HG02588 (cell line): ENCODE data around the gene AKAP7.
A peak's percentile ranks its signal among the peaks of the same experiment; 100 is the strongest.

Experiments used
- ATAC-seq: cut with Tn5 transposase; IDR thresholded peaks from one replicate; pipeline ENCODE4 v1.9.1; 2021; ENCODE audit warnings: mild to moderate bottlenecking, moderate library complexity; ENCODE audit not compliant: unreplicated experiment

The AKAP7 gene

DNA sequence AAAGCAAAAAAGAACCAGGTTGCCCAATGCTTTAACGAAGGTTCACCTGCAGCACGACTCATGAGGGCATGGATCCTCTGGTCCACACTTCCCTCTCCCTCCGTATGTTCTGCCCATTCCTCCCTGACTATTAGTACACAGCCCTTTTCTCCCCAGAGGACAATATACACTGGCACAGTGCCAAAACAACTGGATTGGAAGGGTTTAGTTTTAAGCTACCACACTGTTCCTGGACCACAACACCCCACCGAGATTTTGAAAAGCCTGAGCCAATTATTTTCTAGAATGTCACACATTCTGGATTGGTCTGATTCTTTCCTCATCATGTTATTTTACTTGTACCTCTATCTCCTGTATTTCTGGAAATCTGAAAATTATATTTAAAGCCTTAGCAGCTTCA is 2.9 kb upstream of the AKAP7 start:
- ATAC-seq, result no peak

DNA sequence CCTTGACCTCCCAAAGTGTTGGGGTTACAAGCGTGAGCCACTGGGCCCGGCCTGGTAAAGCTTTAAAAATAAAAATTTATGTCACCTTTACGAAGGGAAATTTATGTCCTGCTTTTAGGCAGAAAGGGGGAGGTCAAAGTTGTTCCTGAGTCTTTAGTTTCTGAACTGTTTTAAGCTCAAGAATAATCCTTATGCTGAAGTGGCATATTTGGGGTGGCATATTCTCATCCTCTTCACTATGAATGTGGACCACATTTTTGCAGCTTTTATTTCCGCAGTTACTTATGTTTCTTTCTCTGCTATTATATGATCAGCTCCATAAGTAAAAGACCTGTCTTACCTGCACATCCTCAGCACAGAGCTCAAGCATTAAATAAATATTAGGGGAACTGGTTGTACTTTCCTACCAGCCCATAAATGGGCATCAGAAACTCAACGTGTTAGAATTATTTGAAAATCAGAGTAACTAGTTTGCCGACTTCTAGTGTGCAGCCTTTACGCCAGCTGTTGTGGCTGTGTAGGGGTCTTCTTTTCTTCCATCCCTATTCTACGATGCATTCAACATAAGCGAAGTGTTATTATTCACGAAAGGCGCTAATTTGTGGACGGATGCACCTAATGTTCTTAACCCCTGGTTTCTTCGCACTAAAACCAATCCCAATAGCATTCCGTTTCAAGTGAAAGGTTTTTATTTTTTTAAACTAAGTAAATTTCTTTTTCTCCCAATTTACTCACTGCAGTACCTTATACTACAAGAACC is 867 bp upstream of the AKAP7 start:
- ATAC-seq, result no peak

DNA sequence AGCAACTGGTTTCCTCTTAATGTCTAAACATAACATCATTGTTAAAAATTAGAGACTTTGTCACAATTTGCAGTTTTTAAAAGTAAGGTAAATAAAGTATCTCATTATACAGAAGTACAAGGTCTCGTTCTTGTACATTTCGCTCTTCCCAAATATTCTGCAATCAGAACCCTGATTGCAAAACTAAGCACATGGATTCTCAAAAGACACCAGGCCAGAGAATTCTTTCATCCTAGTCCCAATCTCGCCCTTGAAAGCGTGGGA is 355 bp upstream of the AKAP7 start:
- ATAC-seq, result no peak

DNA sequence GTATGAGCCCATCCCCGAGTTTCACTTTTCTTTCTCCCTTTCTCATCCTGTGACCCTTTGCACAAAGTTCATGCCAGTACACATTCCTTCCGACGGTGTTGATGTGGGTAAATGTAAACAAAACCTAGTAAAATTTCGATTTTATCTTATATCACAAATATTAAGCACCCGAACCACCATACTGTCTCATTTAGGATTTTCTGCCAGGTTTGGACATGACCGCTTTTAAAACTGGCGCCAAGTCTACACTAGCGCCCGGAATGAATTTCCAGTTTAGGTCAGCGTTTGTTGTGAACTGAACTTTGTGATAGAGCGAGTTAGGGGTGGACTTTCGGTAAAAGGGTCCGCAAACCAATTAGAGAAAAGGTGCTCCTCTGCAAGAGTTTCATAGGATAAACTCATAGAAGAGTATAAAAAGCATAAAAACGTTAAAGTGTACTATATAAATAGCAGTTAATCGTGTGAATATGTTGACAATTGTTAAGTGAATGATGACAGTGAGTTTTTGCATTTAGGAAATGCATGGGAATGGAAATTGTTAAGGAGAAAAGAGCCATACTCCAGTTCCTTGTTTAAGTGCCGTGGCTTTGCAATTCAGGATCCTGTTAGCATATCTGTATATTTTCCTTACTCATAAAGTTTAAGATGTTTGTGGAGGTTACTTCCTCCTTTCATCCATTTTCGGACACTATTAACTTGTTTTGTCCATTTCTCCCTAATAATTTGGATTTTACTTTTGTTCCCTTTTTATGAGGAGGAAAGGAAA is 937 bp downstream of the AKAP7 start:
- peak; percentile 2 for ATAC-seq

DNA sequence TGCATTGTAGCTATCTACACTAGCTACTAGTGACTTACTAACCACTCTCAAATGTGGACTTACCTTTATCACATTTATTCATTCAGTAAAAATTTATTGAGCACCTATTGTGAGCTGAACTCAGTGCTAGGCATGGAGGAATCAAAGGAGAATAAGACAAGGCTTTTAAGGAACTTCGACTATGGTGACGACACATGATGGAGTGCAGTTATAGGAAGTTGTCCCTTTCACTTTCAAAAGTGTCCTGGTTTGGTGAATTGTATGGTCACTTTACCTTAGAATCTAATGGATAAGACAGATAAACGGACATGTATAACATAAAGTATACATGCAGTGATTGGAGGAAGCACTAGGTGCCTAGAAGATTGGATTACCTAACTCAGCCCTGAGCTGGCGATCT is 4.3 kb downstream of the AKAP7 start:
- no peak for ATAC-seq

DNA sequence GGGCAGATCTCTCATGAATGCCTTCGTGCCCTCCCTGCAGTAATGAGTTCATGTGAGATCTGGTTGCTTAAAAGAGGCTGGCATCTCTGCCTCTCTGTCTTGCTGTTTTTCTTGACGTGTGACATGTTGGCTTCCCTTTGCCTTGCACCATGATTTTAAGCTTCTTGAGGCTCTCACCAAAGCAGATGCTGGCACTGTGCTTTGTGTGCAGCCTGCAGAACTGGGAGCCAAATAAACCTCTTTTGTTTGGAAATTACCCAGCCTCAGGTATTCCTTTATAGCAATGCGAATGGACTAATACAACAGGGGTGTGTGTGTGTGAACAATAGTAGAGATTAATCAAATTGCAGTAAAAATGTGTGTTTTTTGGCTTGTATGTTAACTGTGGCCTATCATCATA is 8.1 kb downstream of the AKAP7 start:
- ATAC-seq, result no peak

DNA sequence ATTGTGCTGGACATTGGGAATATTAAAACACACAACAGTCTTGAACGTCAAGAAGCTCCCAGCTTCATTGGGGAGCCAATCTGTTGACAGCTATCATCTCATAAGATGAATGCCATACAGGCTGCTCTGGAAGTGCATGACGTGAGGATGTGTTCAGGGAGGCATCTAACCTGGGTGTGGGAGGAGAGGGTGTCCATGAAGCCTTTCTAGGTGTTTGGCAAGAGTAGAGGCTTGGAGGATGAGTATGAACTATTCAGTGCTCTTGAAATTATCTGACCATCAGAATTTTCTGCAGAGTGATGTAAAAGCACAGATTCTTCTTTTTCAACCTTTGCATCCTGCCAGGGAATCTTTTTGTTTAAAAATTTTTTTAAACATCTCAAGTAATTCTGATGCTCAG is 11.6 kb downstream of the AKAP7 start:
- no peak for ATAC-seq

DNA sequence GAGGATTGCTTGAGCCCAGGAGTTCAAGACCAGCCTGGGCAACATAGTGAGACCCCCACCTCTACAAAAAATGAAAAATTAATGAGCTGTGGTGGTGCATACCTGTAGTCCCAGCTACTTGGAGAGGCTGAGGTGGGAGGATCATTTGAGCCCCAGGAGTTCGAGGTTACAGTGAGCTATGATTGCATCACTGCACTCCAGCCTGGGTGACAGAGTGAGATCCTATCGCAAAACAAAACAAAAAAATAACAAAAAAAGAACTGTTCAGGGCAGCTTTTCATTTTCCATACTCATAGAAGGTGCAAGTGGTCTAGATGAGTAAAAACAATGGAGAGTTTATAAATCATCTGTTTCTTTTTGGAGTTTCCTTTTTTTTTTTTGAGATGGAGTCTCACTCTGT is 21.1 kb downstream of the AKAP7 start:
- no peak for ATAC-seq

DNA sequence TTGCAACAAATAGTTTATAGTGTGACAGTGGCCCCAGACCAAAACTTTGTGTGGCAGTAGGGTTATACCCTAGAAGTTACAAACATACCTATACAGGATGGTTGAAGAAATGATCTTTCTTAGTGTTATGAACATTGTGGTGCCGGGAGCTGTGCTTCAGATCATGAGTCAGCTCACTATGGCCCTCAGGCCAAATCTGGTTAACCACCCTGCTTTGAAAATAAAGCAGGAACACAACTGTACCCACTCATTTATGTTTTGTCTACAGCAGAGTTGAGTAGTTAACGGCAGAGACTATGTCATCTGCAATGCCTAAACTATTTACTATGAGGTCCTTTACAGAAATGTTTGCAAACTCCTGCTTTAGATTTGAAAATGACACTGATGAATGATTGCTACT is 24.3 kb downstream of the AKAP7 start:
- no peak for ATAC-seq

DNA sequence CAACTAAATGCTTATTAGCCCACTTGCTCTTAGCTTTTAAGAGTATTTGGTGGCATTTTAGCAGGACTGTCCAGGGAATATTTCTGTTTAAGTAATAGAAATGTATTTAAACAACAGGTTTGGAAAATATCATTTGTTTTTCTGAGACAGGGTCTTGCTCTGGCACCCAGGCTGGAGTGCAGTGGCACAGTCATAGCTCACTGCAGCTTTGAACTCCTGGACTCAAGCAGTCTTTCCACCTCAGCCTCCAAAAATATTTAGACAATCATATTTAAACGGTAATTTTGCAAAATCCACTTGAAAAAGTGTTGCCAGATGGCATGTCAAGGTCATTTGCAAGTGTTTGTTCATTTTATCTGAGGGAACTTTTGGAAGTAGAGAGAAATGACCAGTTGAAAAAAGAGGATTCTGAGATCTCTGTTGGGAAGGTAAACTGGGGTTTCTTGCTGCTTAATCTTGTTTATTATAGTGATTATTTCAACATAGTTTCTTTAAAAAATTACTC is 25.0 kb downstream of the AKAP7 start:
- no peak for ATAC-seq

DNA sequence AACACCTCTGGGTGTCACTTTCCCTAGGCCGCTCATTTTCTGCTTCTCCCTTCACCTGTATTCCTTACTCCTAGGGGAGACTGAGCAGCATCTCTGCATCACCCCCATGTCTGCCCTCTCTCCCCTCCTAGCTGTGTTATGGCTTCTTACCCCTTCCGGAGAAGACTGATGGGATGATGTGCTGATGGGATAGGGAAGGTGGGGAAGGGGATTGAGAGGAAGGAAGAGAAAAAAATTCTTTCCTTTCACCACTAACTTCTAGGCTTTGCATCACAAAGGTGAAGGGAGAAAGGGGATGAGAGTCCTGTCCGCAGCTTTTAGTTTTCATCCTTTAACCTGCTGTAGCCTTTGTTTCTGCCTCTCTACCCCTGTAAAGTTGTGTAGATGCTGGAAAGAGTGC is 26.7 kb downstream of the AKAP7 start:
- ATAC-seq, result no peak

DNA sequence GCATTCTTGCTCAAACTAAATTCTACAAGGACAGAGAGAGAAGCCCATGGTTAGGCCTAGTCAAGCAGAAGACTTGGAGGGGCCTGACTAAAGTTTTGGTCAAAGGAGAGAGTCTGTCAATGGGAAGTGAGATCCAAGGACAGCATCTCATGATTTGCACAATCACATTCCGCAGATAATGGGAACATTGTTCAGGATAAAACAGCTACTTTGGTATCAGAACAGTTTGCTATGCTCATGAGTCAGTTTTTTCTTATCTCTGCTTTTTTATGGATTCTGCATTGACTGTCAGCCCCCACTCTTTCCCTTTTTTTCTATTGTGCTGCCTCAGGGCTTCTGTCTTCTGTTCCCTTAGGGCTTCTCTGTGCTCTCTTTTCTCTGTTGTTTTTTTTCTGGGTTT is 28.6 kb downstream of the AKAP7 start:
- no peak for ATAC-seq

DNA sequence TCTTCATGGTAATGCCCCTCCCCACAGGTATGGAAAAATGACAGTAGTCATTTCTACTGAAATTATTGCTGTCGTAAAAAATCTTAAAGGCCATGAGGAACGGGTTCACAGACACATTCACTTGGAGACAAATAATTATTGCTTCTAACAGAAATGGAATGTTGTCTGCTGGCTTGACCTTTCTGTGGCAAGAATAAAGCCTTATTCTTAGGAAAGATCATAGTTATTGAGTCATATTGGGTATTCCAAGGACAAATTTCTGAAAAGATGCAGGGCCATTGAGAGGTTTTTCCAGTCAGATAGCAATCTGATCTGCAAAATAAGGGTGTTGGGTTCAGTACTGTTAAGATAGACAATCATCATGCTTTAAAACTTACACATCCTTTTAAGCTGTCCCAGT is 29.2 kb downstream of the AKAP7 start:
- ATAC-seq, result no peak

DNA sequence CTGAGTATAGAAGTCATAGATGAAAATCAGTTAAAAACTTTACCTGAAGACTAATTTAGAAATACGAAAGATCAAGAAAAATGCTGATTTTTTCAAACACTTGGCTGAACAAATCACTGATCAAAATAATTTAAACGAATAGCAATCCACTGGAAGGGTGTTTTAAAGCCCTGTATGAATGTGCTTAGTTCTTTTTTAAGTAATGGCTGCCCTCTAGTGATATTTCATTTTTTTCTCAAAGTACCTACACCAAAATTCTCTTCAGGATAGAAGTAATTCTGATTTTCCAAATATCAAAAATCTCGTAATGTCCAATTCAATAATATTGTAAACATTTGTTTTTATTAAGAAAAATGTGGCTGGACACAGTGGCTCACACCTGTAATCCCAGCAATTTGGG is 32.5 kb downstream of the AKAP7 start:
- no peak for ATAC-seq

DNA sequence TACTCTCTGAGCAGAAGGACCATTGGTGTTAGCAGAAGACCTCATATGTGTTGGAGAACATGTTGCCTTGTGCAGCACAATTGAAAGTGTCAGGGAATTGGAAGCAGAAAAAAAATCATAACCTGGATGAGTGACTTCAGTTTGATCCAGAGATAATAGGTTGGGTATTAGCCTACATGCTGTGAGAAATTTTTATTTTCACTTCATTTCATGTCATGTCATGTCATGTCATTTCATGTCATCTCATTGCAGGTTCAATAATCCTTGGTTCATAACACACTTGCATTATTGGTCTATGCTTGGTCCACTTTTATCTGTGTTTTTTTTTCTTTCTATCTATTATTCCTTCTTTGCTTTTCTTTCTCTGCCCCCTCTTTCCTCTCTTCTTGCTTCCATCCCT is 34.3 kb downstream of the AKAP7 start:
- ATAC-seq, result no peak

DNA sequence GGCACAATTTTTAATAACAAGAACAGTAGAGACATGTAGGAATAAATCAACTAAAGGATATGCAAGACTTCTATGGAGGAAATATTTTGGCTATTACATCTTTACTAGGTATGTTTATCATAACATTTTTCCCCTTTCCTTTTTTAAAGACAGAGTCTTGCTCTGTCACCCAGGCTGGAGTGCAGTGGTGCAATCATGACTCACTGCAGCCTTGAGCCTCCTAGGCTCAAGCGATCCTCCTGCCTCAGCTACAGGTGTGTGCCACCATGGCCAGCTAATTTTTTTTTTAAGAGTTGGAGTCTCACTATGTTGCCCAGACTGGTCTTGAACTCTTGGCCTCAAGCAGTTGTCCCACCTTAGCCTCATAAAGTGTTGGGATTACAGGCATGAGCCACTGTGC is 37.0 kb downstream of the AKAP7 start:
- ATAC-seq, result no peak

DNA sequence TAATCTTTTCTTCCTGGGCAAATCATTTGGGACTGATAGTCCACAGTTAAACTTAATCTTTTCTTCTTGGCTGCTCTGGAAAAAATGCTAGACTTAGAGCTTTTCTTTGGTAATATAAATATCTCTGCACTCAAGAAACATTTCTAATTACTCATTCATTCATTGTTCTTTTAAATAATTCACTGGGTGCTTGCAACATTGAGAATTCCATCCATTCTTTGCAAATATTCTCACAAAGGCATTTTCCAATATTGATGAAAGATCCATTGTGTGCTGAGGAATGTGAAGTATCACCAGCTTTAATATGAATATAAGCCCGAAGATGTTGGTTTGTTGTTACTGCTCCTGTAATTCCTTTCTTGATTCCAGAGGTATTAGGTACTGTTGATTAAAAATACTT is 38.4 kb downstream of the AKAP7 start:
- no peak for ATAC-seq

DNA sequence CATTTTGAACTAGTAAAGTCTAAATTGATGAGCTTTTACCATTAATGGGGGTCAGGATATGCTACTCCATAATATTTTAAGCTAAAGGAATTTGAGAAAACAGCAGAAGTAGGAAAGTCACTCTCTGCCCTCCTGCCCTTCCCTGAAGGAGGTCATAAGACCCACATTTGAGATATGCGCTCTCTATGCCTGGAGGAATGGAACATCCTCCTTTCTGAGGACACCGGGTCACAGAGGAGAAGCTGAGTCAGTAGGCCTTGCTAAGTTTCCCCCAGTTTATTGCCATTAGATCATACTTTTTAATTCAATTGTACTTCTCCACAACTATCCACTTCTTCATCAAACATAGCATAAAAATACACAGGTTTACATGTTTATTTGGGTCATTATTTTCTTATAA is 40.3 kb downstream of the AKAP7 start:
- no peak for ATAC-seq

DNA sequence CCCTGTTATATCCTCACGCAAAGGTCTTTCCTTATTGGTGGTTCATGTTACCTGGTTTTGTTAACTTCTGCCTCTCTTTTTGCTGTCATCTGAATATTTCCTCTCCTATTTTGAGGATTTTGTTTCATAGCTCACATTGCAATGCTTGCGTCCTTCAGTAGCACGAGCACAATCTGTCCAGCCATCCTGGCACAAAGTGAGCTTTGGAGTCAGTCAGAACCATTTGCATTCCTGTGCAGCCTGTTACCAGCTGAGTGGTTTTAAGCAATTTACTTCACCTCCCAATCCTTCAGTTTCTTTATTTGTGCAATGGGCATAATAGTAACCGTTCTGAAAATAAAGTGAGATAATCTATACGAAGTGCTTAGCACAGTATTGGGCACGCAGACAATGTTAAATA is 42.7 kb downstream of the AKAP7 start:
- no peak for ATAC-seq

DNA sequence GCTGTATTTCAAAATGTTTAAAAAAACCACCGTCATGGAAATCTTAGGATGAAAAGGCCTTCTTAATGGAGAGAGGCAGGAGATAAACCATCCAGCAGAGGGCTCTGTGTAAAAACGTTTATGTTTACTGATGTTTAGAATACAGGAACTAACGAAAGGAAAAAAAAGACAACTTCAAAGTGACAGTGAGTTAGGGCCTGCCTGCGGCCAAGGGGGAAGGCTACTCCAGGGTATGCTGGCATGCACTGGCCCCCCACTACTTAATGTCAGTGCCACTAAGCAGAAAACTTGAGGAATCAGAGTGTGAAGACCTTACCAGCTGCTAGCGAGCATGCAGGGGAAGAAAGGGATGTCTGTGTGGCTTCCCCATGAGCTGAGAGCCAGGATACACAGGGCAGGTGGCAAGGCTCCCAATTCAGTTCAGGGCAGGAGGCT is 47.7 kb downstream of the AKAP7 start:
- ATAC-seq, result no peak

DNA sequence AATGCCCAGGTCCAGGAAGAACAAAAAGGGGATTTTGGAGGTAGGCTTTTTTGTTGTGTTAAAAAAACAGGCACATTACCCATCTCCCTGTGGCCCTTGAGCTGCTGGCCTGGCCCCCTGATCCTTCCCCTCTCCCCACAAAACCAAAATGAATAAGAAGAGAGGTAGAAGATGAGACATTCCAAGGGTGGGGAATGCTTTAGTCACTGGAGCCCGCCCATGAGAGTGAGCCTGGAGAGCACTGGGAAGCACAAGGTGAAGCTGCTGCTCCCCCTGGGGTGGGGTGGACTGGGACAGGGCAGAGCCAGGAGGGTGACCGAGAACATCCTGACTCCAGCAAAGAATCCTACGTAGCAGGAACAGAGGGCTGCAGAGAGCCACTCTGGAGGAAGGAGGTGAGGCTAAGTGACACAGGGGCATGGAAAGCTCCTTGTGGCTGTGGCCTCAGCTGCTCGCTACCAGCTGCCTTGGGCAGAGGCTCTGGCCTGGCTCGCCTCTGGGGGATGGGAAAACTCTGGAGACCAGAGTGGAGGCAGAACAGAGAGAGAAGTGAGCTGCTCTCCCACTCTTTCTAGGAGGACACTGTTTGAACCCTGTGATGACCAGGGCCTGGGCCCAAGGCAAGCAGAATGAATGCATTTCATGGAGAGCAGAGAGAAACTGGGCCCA is 48.3 kb downstream of the AKAP7 start:
- ATAC-seq, result no peak

DNA sequence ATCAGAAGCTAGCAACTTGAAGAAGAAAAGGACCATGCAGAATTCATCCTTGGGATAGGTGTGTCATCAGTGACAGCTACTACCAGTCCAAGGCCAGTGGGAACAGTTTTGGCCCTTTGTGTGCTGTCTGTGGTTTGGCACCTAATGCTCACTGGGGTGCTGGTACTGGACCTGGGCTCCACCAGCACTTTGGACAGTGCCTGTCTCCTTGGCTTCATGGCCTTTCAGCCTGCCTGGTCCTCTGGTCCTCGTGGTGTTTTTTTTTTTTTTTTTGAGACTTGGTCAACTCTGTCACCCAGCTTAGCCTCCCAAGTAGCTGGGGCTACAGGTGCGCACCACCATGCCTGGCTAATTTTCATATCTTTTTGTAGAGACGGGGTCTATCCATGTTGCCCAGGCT is 56.3 kb downstream of the AKAP7 start:
- no peak for ATAC-seq
